Fibroblast of pulmonary artery (primary cell): ENCODE results near the gene CNGA3.

Experiments used
- DNase-seq: peaks from one replicate; pipeline ENCODE4 v3.0.0-alpha.2; 2010; ENCODE audit warnings: low read depth
- H3K4me3 ChIP-seq: replicated peaks from 2 replicates; pipeline ENCODE4 v1.5.1; 2011; ENCODE audit warnings: low read depth, mild to moderate bottlenecking, control low read depth, low read length, moderate library complexity
- TF ChIP-seq, protein P1 (sequence below): IDR thresholded peaks from 2 replicates; pipeline ENCODE4 v1.5.1; 2011; ENCODE audit warnings: mild to moderate bottlenecking, control low read depth, low read length, inconsistent platforms; ENCODE audit errors: missing control alignments

The CNGA3 gene

DNA sequence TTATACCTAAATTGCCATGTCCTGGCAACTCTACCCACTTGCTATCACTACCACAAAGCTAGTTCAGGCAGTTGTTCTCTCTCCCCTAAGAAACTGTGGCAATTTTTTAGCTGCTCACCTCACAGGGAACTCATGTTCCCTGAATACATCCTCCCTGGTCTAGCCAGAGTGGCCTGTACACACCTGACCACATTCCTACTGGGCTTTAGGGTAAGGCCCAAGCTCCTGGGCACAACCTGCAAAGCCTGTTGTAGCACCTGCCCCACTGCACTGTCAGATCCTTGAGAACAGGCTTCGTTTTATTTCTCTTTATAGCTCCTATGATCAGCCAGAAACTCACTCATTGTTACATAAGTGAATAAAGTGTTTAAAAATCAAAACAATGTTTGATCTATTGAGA, 21.5 kb downstream of the CNGA3 start:
- no peak overlapping the region for H3K4me3 ChIP-seq
- no peak for DNase-seq
- TF ChIP-seq, protein P1, sequence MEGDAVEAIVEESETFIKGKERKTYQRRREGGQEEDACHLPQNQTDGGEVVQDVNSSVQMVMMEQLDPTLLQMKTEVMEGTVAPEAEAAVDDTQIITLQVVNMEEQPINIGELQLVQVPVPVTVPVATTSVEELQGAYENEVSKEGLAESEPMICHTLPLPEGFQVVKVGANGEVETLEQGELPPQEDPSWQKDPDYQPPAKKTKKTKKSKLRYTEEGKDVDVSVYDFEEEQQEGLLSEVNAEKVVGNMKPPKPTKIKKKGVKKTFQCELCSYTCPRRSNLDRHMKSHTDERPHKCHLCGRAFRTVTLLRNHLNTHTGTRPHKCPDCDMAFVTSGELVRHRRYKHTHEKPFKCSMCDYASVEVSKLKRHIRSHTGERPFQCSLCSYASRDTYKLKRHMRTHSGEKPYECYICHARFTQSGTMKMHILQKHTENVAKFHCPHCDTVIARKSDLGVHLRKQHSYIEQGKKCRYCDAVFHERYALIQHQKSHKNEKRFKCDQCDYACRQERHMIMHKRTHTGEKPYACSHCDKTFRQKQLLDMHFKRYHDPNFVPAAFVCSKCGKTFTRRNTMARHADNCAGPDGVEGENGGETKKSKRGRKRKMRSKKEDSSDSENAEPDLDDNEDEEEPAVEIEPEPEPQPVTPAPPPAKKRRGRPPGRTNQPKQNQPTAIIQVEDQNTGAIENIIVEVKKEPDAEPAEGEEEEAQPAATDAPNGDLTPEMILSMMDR = no peak

DNA sequence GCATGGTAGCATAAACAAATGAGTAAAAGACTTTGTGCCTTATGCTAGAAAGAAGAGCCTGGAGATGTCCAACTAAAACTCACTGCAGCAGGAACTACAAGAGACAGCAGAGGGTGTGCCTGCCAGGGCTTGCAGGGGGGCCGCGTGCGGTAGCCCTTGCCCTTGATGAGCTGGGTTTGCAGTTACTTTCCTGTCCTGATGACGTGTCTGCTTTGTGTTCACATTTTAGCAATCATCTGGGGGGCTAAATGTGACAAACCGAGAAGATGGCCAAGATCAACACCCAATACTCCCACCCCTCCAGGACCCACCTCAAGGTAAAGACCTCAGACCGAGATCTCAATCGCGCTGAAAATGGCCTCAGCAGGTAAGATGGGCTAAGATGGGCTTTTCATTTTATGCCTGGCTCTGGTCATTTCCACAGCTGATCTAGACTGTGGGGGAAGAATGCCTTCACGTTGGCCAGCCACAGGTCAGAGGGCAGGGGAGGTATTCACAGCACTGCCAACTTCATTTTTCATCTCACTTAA, 23.5 kb downstream of the CNGA3 start:
- TF ChIP-seq, protein P1 = no peak
- no peak for DNase-seq
- H3K4me3 ChIP-seq = no peak overlapping the region

DNA sequence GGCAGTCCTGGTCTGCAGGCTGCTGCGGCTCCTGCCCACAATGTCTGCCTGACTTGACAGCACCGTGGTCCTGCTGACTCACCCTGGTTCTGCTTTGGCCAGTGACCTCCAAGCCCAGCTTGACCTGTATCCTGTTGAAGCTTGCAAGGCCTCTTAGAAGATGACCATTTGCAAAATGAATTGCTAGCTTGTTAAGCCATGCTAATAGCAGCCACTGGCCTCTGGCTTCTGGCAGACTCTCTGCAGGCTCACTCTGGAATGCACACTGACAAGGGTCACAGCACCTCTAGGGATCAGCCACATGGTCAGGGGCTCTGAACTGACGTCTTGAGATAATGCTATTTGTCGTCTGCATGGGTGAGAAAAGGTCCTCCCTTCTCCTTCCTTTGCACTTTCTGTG, 25.9 kb downstream of the CNGA3 start:
- H3K4me3 ChIP-seq = no peak overlapping the region
- DNase-seq = no peak
- TF ChIP-seq, protein P1 = no peak

DNA sequence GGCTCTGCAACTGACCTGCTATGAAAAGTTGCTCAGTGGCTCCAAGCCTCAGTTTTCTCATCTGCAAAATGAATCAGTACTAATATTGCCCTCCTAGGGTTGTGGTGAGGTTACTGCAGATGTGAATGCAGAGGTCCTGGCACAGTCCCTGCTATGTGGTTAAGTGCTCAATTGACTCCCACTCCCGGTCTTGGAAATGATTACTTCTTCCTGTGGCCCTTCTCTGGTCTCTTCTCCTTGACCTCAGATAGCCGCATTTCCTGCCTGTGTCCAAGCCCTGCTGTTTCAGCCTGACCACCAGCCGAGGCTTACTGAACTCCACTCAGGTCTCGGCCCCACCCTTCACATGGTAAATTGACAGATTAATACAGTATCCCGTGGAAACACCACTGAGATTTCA, 26.3 kb downstream of the CNGA3 start:
- H3K4me3 ChIP-seq = no peak overlapping the region
- DNase-seq = no peak
- TF ChIP-seq, protein P1 = no peak

DNA sequence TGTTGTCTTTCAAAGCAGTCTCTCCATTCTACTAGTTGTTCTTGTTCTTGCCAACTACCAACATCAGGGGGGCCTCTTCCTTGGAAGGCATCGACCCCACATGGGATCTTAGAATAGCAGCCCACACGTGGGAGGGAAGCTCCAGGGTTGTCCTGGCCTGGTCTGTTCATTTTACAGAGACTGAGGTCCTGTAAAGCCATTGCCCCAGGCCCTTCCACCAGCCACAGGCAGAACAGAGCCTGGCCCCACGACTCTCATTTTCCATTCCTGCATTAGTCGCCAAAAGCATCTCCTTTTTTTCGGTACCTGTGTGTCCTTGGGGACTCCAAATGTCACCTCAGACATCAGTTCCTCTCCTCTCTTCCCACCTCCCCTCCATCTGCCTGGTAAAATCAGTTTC, 28.0 kb downstream of the CNGA3 start:
- no peak for DNase-seq
- TF ChIP-seq, protein P1 = no peak
- H3K4me3 ChIP-seq = no peak overlapping the region

DNA sequence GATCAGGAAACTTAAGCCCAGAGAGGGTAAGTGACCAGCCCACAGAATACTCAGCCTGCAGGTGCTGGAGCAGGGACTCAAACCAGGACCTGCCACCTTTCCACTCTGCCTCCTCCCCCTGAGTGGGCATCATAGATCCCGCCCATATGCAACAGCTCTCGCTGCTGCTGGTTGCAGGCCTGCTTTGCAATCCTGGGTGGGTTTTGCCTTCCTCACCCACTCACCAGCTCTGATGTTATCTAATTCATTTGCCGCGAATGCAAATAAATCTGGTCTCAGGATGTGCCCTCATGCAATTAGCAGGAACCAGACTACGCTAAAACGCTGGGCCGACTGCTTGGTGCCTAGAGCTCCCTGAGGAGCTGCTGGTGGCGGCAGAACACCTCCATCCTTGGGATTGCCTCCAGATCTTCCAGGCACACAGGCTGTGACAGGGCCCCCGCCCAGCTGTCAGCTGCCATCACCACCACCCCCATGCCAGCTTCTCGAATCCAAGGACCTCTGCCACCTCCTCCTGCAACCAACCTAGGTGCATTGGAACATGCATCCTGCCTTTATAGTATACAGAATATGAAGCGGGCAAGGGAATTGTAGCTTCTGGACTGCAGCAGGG, 28.8 kb downstream of the CNGA3 start:
- H3K4me3 ChIP-seq = no peak overlapping the region
- TF ChIP-seq, protein P1 = no peak
- no peak for DNase-seq

DNA sequence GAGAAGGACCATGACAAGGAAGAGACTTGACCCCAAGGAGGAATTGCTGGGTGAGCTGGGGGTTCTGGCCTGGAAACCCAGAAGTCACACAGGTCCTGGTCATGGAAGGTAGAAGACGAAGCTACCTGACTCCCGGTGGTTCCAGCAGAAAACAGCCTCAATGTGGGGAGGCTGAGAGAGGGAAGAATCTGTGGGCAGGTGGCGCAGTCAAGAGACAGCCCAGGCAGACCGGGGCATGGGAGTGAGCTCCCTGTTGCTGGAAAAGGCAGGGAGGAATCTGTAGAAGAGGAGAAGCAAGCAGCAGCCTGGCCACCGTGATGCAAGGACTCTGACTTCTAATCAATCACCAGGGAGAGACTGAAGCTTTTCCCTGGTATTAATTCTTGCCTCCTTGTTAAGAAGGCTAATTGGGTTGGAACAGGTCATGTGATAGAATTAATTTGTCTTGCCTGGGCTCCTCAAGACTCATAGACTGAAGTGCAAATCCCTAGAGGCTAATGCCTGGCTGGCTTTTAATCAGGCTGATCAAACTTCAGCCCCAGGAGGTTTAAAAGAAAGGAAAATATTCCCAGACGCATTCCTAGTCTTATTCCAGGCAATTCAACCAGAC, 30.1 kb downstream of the CNGA3 start:
- TF ChIP-seq, protein P1 = no peak
- DNase-seq = no peak
- H3K4me3 ChIP-seq = no peak overlapping the region
